A673 (cell line): Measurements from ENCODE around the gene MAP2K5.

Experiments
- CTCF ChIP-seq: fragments of 300-800, 200-600 bp; sonication (generic); conservative IDR thresholded peaks from 2 replicates; pipeline ENCODE4 v1.5.1; 2017; ENCODE audit warnings: low read depth, mild to moderate bottlenecking, antibody characterized with exemption, low read length, moderate library complexity, mixed read lengths
- EZH2 ChIP-seq: fragments of 200-600 bp; sonication (generic); IDR thresholded peaks from 2 replicates; pipeline ENCODE4 v1.6.1; 2017; ENCODE audit warnings: borderline replicate concordance, low read depth, mild to moderate bottlenecking, mixed read lengths, antibody characterized with exemption, low read length; ENCODE audit not compliant: poor library complexity, severe bottlenecking

DNA sequence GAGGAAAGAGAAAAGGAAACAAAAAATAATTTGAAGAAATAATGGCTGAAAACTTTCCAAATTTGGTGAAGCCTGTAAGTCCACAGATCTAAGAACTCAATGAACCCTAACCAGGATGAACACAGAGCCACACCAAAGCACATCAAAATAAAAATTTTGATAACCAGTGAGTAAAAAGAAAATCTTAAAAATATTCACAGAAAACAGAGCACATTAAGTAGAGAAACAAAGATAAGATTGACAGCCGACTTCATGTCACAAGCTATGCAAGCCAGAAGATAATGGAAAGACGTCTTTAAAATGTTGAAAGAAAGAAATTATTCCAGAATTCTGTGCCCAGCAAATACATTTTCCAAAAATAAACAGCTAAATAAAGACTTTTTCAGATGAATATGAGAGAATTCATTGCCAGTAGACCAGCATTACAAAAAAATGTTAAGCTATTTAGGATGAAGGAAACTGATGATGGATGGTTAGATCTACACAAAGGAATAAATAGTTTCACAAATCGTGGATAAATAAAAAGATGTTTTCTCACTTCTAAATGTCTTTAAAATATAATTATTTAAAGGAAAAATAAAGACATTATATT is 142.6 kb downstream of the MAP2K5 start:
- TF ChIP-seq EZH2 (no peak), CTCF (no peak)
